HepG2 (cell line): ENCODE measurements around the gene FIBP. TPM values are rescaled to one million over a fixed set of nuclear protein-coding genes. Genes with fewer than 3 reads are reported as not detected.

Experiments used
- DZIP1 ChIP-seq: sonication (generic); formaldehyde crosslinking; IDR thresholded peaks from 2 replicates; pipeline ENCODE4 v1.5.0; 2020; ENCODE audit warnings: mild to moderate bottlenecking, missing genetic modification reagents
- ELF1 ChIP-seq: sonication (generic); formaldehyde crosslinking; IDR thresholded peaks from 2 replicates; pipeline ENCODE4 v1.4.0; 2020; ENCODE audit warnings: missing genetic modification reagents
- FIP1L1 ChIP-seq: fragments of 200-400 bp; formaldehyde crosslinking; IDR thresholded peaks from 2 replicates; pipeline ENCODE4 v1.6.1; 2018; ENCODE audit warnings: low read depth, mild to moderate bottlenecking, low read length, moderate library complexity, borderline replicate concordance; ENCODE audit not compliant: insufficient read depth
- GATAD2A ChIP-seq: IDR thresholded peaks from 2 replicates; pipeline ENCODE4 v1.6.1; 2016
- GLMP ChIP-seq: sonication (generic); formaldehyde crosslinking; IDR thresholded peaks from 2 replicates; pipeline ENCODE4 v1.9.0; 2021; ENCODE audit warnings: missing genetic modification reagents, mild to moderate bottlenecking, borderline replicate concordance
- HDAC2 ChIP-seq: sonication (generic); formaldehyde crosslinking; IDR thresholded peaks from 2 replicates; pipeline ENCODE4 v1.4.0; 2020; ENCODE audit warnings: missing genetic modification reagents
- MED1 ChIP-seq: sonication (generic); formaldehyde crosslinking; IDR thresholded peaks from 2 replicates; pipeline ENCODE4 v1.4.0; 2020; ENCODE audit warnings: missing genetic modification reagents
- MIXL1 ChIP-seq: IDR thresholded peaks from 2 replicates; pipeline ENCODE4 v1.6.1; 2016
- MNT ChIP-seq: fragments of 450-650 bp; IDR thresholded peaks from 2 replicates; pipeline ENCODE4 v1.6.1; 2016
- NAIF1 ChIP-seq: sonication (generic); formaldehyde crosslinking; IDR thresholded peaks from 2 replicates; pipeline ENCODE4 v1.5.0; 2020; ENCODE audit warnings: mild to moderate bottlenecking, missing genetic modification reagents, borderline replicate concordance
- NPAS2 ChIP-seq: sonication (generic); formaldehyde crosslinking; IDR thresholded peaks from 2 replicates; pipeline ENCODE4 v1.8.0; 2022; ENCODE audit warnings: mild to moderate bottlenecking, missing genetic modification reagents, borderline replicate concordance
- RBFOX2 ChIP-seq: fragments of 200-400 bp; formaldehyde crosslinking; IDR thresholded peaks from 2 replicates; pipeline ENCODE4 v1.6.1; 2017; ENCODE audit warnings: low read depth, mild to moderate bottlenecking, low read length
- REXO4 ChIP-seq: sonication (generic); formaldehyde crosslinking; IDR thresholded peaks from 2 replicates; pipeline ENCODE4 v1.8.0; 2022; ENCODE audit warnings: missing genetic modification reagents, mild to moderate bottlenecking, borderline replicate concordance
- SNAPC5 ChIP-seq: sonication (generic); formaldehyde crosslinking; IDR thresholded peaks from 2 replicates; pipeline ENCODE4 v1.8.1; 2023; ENCODE audit warnings: mild to moderate bottlenecking, missing genetic modification reagents, borderline replicate concordance
- SUZ12 ChIP-seq: fragments of 150-350 bp; IDR thresholded peaks from 2 replicates; pipeline ENCODE4 v1.6.1; 2014; ENCODE audit warnings: low read depth, low read length
- TCF12 ChIP-seq, 2 experiments: fragments of 450-650 bp in 1 of 2; sonication (generic) in 1 of 2; formaldehyde crosslinking in 1 of 2; IDR thresholded peaks; 2 replicates each; pipeline versions ENCODE4 v1.6.1 to v1.8.0; 2017 to 2022; ENCODE audit warnings: antibody characterized with exemption in 1 of 2, mild to moderate bottlenecking in 1 of 2, missing genetic modification reagents in 1 of 2, moderate library complexity in 1 of 2
- TRIM24 ChIP-seq: sonication (generic); formaldehyde crosslinking; IDR thresholded peaks from 2 replicates; pipeline ENCODE4 v1.8.0; 2022; ENCODE audit warnings: mild to moderate bottlenecking, missing genetic modification reagents
- ZBTB38 ChIP-seq: sonication (generic); formaldehyde crosslinking; IDR thresholded peaks from 2 replicates; pipeline ENCODE4 v1.5.1; 2020; ENCODE audit warnings: mild to moderate bottlenecking, missing genetic modification reagents
- ZFP37 ChIP-seq: sonication (generic); formaldehyde crosslinking; IDR thresholded peaks from 2 replicates; pipeline ENCODE4 v1.4.0; 2020; ENCODE audit warnings: missing genetic modification reagents, borderline replicate concordance
- ZFY ChIP-seq: sonication (generic); formaldehyde crosslinking; IDR thresholded peaks from 2 replicates; pipeline ENCODE4 v1.4.0; 2020; ENCODE audit warnings: missing genetic modification reagents
- ZNF124 ChIP-seq: sonication (generic); formaldehyde crosslinking; IDR thresholded peaks from 2 replicates; pipeline ENCODE4 v1.4.0; 2020; ENCODE audit warnings: missing genetic modification reagents
- ZNF180 ChIP-seq: sonication (generic); formaldehyde crosslinking; IDR thresholded peaks from 2 replicates; pipeline ENCODE4 v1.4.0; 2020; ENCODE audit warnings: low read depth, missing genetic modification reagents, borderline replicate concordance
- ZNF264 ChIP-seq: sonication (generic); formaldehyde crosslinking; IDR thresholded peaks from 2 replicates; pipeline ENCODE4 v1.4.0; 2020; ENCODE audit warnings: missing genetic modification reagents
- ZNF558 ChIP-seq: sonication (generic); formaldehyde crosslinking; IDR thresholded peaks from 2 replicates; pipeline ENCODE4 v1.9.0; 2022; ENCODE audit warnings: mild to moderate bottlenecking, missing genetic modification reagents, borderline replicate concordance
- ZNF782 ChIP-seq: sonication (generic); formaldehyde crosslinking; IDR thresholded peaks from 2 replicates; pipeline ENCODE4 v1.4.0; 2020; ENCODE audit warnings: missing genetic modification reagents, mild to moderate bottlenecking, borderline replicate concordance
- polyA plus RNA-seq, 8 experiments: library from polyadenylated mRNA; depleted of rRNA in 3 of 8; stranded (reverse) in 7 of 8; unstranded in 1 of 8; fragments of >200 nt; fragmentation: Illumina TruSeq in 4 of 8; extraction: Trizol in 4 of 8; gene quantifications; 2 replicates each; pipeline versions ENCODE4 v1.2.1 to v1.2.3, GENCODE V29; 2011 to 2016; ENCODE audit warnings: low read depth in 4 of 8, missing spikeins in 1 of 8, mixed read lengths in 1 of 8; ENCODE audit not compliant: insufficient read depth in 1 of 8
- total RNA-seq, 5 experiments: library from RNA; depleted of rRNA; stranded (reverse); fragments of >200 nt; fragmentation: Illumina TruSeq; extraction: Trizol; gene quantifications; 2 replicates each; pipeline ENCODE4 v1.2.3, GENCODE V29; 2016; ENCODE audit warnings: low read depth in 1 of 5

The FIBP gene
- total and polyA plus RNA-seq, 2 of the 13 experiments (the other 11 are each of a cell fraction or from before 2014, with no cell fraction given) = 42.9 to 62.1 TPM

GRCh38 chr11:65857853-65858680 is 30.2 kb downstream of the FIBP start, which contains the start of gene CFL1 (continued):
- no peak for TF ChIP-seq ZNF558 (CRISPR knock-in tag)
- no peak for TF ChIP-seq FIP1L1
- TF ChIP-seq NAIF1 (CRISPR knock-in tag) = no peak; the same call in 1 of the 2 replicates
- no peak for TF ChIP-seq TCF12 (IDR thresholded peaks at IDR 0.05)
- peak; percentile 94 for TF ChIP-seq TCF12 (CRISPR knock-in tag; IDR thresholded peaks at IDR 0.05)
- TF ChIP-seq RBFOX2 = peak; percentile 99
- peak; percentile 77 for TF ChIP-seq SUZ12
- no peak for TF ChIP-seq ZNF782 (CRISPR knock-in tag)
- peak; percentile 49; the same call in 1 of the 2 replicates for TF ChIP-seq MIXL1
- peak; percentile 89 for TF ChIP-seq ELF1
- TF ChIP-seq SNAPC5 (CRISPR knock-in tag) = 0 out of 2 replicates have a peak, but pooled peaks have one; percentile 48
- TF ChIP-seq ZFY (CRISPR knock-in tag) = peak; percentile 86
- peak; percentile 52; the same call in 1 of the 2 replicates for TF ChIP-seq MED1
- TF ChIP-seq DZIP1 (CRISPR knock-in tag) = no peak
- TF ChIP-seq GATAD2A = peak; percentile 43; the same call in 1 of the 2 replicates
- TF ChIP-seq ZNF264 (CRISPR knock-in tag) = no peak; the same call in 1 of the 2 replicates
- no peak; the same call in 1 of the 2 replicates for TF ChIP-seq ZBTB38 (CRISPR knock-in tag)
- TF ChIP-seq REXO4 = no peak
- no peak for TF ChIP-seq TRIM24 (CRISPR knock-in tag)
- no peak; the same call in 1 of the 2 replicates for TF ChIP-seq MNT
- TF ChIP-seq HDAC2 = peak; percentile 68; the same call in 1 of the 2 replicates
- TF ChIP-seq ZFP37 = no peak; the same call in 1 of the 2 replicates
- TF ChIP-seq ZNF124 (CRISPR knock-in tag) = peak; percentile 63; the same call in 1 of the 2 replicates
- TF ChIP-seq NPAS2 (CRISPR knock-in tag) = no peak
- no peak for TF ChIP-seq GLMP (CRISPR knock-in tag)
- no peak for TF ChIP-seq ZNF180 (CRISPR knock-in tag)
